HEK293 (cell line): ENCODE results near the gene MSMO1.

Source experiments
- ATF2 ChIP-seq: fragments of 450-650 bp; formaldehyde crosslinking; IDR thresholded peaks from 2 replicates; pipeline ENCODE4 v1.5.1; 2016; ENCODE audit warnings: missing biosample characterization, missing genetic modification characterization, low read depth
- GLI4 ChIP-seq: fragments of 450-650 bp; formaldehyde crosslinking; IDR thresholded peaks from 2 replicates; pipeline ENCODE4 v1.5.1; 2016; ENCODE audit warnings: missing biosample characterization, missing genetic modification characterization
- GLIS1 ChIP-seq: fragments of 450-650 bp; formaldehyde crosslinking; IDR thresholded peaks from 2 replicates; pipeline ENCODE4 v1.5.1; 2016; ENCODE audit warnings: missing biosample characterization, missing genetic modification characterization
- GLIS2 ChIP-seq: fragments of 450-650 bp; formaldehyde crosslinking; IDR thresholded peaks from 2 replicates; pipeline ENCODE4 v1.5.1; 2016; ENCODE audit warnings: missing biosample characterization, missing genetic modification characterization
- HOXA7 ChIP-seq: sonication (generic); formaldehyde crosslinking; IDR thresholded peaks from 2 replicates; pipeline ENCODE4 v1.8.1; 2022; ENCODE audit warnings: missing genetic modification reagents, borderline replicate concordance
- KLF7 ChIP-seq: fragments of 450-650 bp; formaldehyde crosslinking; IDR thresholded peaks from 2 replicates; pipeline ENCODE4 v1.5.1; 2016; ENCODE audit warnings: missing biosample characterization, missing genetic modification characterization, borderline replicate concordance
- MEIS1 ChIP-seq: sonication (generic); formaldehyde crosslinking; IDR thresholded peaks from 2 replicates; pipeline ENCODE4 v1.8.1; 2022; ENCODE audit warnings: missing genetic modification reagents, mild to moderate bottlenecking, borderline replicate concordance
- RBAK ChIP-seq: fragments of 450-650 bp; formaldehyde crosslinking; IDR thresholded peaks from 2 replicates; pipeline ENCODE4 v1.5.1; 2016; ENCODE audit warnings: missing biosample characterization, missing genetic modification characterization
- SCRT2 ChIP-seq: fragments of 450-650 bp; formaldehyde crosslinking; IDR thresholded peaks from 2 replicates; pipeline ENCODE4 v1.5.1; 2016; ENCODE audit warnings: missing biosample characterization, missing genetic modification characterization
- SP3 ChIP-seq: fragments of 450-650 bp; formaldehyde crosslinking; IDR thresholded peaks from 2 replicates; pipeline ENCODE4 v1.5.1; 2016; ENCODE audit warnings: missing biosample characterization, missing genetic modification characterization
- TCF7L2 ChIP-seq: IDR thresholded peaks from 2 replicates; pipeline ENCODE4 v1.6.1; 2011; ENCODE audit warnings: low read depth, mild to moderate bottlenecking, inconsistent platforms, low read length, moderate library complexity, borderline replicate concordance
- YY2 ChIP-seq: fragments of 450-650 bp; formaldehyde crosslinking; IDR thresholded peaks from 2 replicates; pipeline ENCODE4 v1.5.1; 2016; ENCODE audit warnings: missing biosample characterization, missing genetic modification characterization
- ZBTB10 ChIP-seq: fragments of 450-650 bp; formaldehyde crosslinking; IDR thresholded peaks from 2 replicates; pipeline ENCODE4 v1.5.1; 2016; ENCODE audit warnings: missing biosample characterization, missing genetic modification characterization
- ZBTB20 ChIP-seq: fragments of 450-650 bp; formaldehyde crosslinking; IDR thresholded peaks from 2 replicates; pipeline ENCODE4 v1.5.1; 2016; ENCODE audit warnings: missing biosample characterization, missing genetic modification characterization
- ZBTB7A ChIP-seq: fragments of 450-650 bp; formaldehyde crosslinking; IDR thresholded peaks from 2 replicates; pipeline ENCODE4 v1.5.1; 2016; ENCODE audit warnings: low read depth, missing biosample characterization, missing genetic modification characterization
- ZFHX2 ChIP-seq: fragments of 450-650 bp; formaldehyde crosslinking; conservative IDR thresholded peaks from 2 replicates; pipeline ENCODE4 v1.5.1; 2016; ENCODE audit warnings: missing biosample characterization, missing genetic modification characterization
- ZNF133 ChIP-seq: fragments of 450-650 bp; formaldehyde crosslinking; IDR thresholded peaks from 2 replicates; pipeline ENCODE4 v1.5.1; 2016; ENCODE audit warnings: missing biosample characterization, missing genetic modification characterization
- ZNF157 ChIP-seq: fragments of 450-650 bp; formaldehyde crosslinking; IDR thresholded peaks from 2 replicates; pipeline ENCODE4 v1.5.1; 2016; ENCODE audit warnings: missing biosample characterization, missing genetic modification characterization
- ZNF184 ChIP-seq: fragments of 450-650 bp; IDR thresholded peaks from 2 replicates; pipeline ENCODE4 v1.5.1; 2018; ENCODE audit warnings: missing biosample characterization, mild to moderate bottlenecking, missing genetic modification characterization
- ZNF302 ChIP-seq: fragments of 450-650 bp; formaldehyde crosslinking; IDR thresholded peaks from 2 replicates; pipeline ENCODE4 v1.5.1; 2016; ENCODE audit warnings: missing biosample characterization, missing genetic modification characterization, low read depth
- ZNF416 ChIP-seq: fragments of 450-650 bp; formaldehyde crosslinking; IDR thresholded peaks from 2 replicates; pipeline ENCODE4 v1.5.1; 2016; ENCODE audit warnings: missing biosample characterization, missing genetic modification characterization
- ZNF449 ChIP-seq: fragments of 450-650 bp; formaldehyde crosslinking; IDR thresholded peaks from 2 replicates; pipeline ENCODE4 v1.5.1; 2017; ENCODE audit warnings: missing biosample characterization, mild to moderate bottlenecking, missing genetic modification characterization, moderate library complexity
- ZNF529 ChIP-seq: fragments of 450-650 bp; formaldehyde crosslinking; IDR thresholded peaks from 2 replicates; pipeline ENCODE4 v1.5.1; 2017; ENCODE audit warnings: missing genetic modification characterization, missing biosample characterization; ENCODE audit not compliant: insufficient replicate concordance
- ZNF555 ChIP-seq: fragments of 450-650 bp; formaldehyde crosslinking; conservative IDR thresholded peaks from 2 replicates; pipeline ENCODE4 v1.5.1; 2017; ENCODE audit warnings: missing biosample characterization, mild to moderate bottlenecking, missing genetic modification characterization, inconsistent platforms
- ZNF623 ChIP-seq: fragments of 450-650 bp; formaldehyde crosslinking; IDR thresholded peaks from 2 replicates; pipeline ENCODE4 v1.5.1; 2016; ENCODE audit warnings: missing biosample characterization, missing genetic modification characterization
- ZNF660 ChIP-seq: fragments of 450-650 bp; IDR thresholded peaks from 2 replicates; pipeline ENCODE4 v1.5.1; 2018; ENCODE audit warnings: missing biosample characterization, mild to moderate bottlenecking, missing genetic modification characterization
- ZNF664 ChIP-seq: fragments of 450-650 bp; formaldehyde crosslinking; IDR thresholded peaks from 2 replicates; pipeline ENCODE4 v1.5.1; 2016; ENCODE audit warnings: missing biosample characterization, missing genetic modification characterization
- ZNF677 ChIP-seq: fragments of 450-650 bp; IDR thresholded peaks from 2 replicates; pipeline ENCODE4 v1.5.0; 2018; ENCODE audit warnings: missing biosample characterization, mild to moderate bottlenecking, missing genetic modification characterization, moderate library complexity
- ZNF791 ChIP-seq: fragments of 450-650 bp; formaldehyde crosslinking; IDR thresholded peaks from 2 replicates; pipeline ENCODE4 v1.5.1; 2016; ENCODE audit warnings: missing biosample characterization, missing genetic modification characterization
- TF ChIP-seq, protein P1 (sequence below): fragments of 450-650 bp; IDR thresholded peaks from 2 replicates; pipeline ENCODE4 v1.5.1; 2018; ENCODE audit warnings: missing biosample characterization, missing genetic modification characterization
- TF ChIP-seq, protein P2 (sequence below): fragments of 450-650 bp; formaldehyde crosslinking; optimal IDR thresholded peaks from 2 replicates; pipeline ENCODE3; 2016; ENCODE audit warnings: missing biosample characterization, mild to moderate bottlenecking, missing genetic modification characterization

MSMO1 gene

DNA sequence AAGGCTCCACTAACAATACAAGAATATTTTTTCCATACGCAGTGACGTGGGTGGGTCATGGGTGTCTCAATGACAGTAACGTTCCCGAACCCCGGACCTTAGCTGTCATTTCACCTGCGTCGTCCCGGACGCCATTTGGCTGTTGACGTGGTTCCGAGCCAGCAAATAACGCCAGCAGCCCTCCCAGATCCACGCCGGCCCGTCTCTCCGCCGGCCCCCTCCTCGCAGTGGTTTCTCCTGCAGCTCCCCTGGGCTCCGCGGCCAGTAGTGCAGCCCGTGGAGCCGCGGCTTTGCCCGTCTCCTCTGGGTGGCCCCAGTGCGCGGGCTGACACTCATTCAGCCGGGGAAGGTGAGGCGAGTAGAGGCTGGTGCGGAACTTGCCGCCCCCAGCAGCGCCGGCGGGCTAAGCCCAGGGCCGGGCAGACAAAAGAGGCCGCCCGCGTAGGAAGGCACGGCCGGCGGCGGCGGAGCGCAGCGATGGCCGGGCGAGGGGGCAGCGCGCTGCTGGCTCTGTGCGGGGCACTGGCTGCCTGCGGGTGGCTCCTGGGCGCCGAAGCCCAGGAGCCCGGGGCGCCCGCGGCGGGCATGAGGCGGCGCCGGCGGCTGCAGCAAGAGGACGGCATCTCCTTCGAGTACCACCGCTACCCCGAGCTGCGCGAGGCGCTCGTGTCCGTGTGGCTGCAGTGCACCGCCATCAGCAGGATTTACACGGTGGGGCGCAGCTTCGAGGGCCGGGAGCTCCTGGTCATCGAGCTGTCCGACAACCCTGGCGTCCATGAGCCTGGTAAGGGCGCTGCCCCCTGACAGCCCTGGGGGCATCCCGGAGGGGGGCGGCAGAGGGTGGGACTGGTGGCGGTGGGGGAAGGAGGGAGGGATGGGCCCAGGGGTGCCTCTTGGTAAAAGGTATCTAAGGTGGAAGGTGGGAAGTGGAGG lies 51.5 kb downstream of the MSMO1 start, which contains the start of gene CPE (continued):
- TF ChIP-seq ZBTB20 (tag by site-specific recombination): peak; percentile 85
- peak; percentile 81 for TF ChIP-seq GLIS2 (tag by site-specific recombination)
- TF ChIP-seq, protein P1, sequence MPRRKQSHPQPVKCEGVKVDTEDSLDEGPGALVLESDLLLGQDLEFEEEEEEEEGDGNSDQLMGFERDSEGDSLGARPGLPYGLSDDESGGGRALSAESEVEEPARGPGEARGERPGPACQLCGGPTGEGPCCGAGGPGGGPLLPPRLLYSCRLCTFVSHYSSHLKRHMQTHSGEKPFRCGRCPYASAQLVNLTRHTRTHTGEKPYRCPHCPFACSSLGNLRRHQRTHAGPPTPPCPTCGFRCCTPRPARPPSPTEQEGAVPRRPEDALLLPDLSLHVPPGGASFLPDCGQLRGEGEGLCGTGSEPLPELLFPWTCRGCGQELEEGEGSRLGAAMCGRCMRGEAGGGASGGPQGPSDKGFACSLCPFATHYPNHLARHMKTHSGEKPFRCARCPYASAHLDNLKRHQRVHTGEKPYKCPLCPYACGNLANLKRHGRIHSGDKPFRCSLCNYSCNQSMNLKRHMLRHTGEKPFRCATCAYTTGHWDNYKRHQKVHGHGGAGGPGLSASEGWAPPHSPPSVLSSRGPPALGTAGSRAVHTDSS (tag by site-specific recombination): no peak
- TF ChIP-seq HOXA7 (CRISPR knock-in tag): no peak
- no peak for TF ChIP-seq TCF7L2
- no peak for TF ChIP-seq ZNF184 (tag by site-specific recombination)
- 0 out of 2 replicates have a peak, but pooled peaks have one; percentile 19 for TF ChIP-seq ZNF449 (tag by site-specific recombination)
- TF ChIP-seq ZNF555 (tag by site-specific recombination): no peak
- TF ChIP-seq, protein P2, sequence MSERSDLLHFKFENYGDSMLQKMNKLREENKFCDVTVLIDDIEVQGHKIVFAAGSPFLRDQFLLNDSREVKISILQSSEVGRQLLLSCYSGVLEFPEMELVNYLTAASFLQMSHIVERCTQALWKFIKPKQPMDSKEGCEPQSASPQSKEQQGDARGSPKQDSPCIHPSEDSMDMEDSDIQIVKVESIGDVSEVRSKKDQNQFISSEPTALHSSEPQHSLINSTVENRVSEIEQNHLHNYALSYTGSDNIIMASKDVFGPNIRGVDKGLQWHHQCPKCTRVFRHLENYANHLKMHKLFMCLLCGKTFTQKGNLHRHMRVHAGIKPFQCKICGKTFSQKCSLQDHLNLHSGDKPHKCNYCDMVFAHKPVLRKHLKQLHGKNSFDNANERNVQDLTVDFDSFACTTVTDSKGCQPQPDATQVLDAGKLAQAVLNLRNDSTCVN (tag by site-specific recombination): peak; percentile 61
- TF ChIP-seq ZNF664: no peak
- TF ChIP-seq ATF2 (tag by site-specific recombination): no peak
- no peak for TF ChIP-seq RBAK
- no peak for TF ChIP-seq ZNF677 (tag by site-specific recombination)
- no peak for TF ChIP-seq SP3 (tag by site-specific recombination)
- no peak for TF ChIP-seq ZBTB10 (tag by site-specific recombination)
- TF ChIP-seq ZNF791 (tag by site-specific recombination): no peak
- 0 out of 2 replicates have a peak, but pooled peaks have one; percentile 15 for TF ChIP-seq YY2
- peak; percentile 70 for TF ChIP-seq GLIS1
- no peak for TF ChIP-seq ZNF529 (tag by site-specific recombination)
- no peak for TF ChIP-seq KLF7 (tag by site-specific recombination)
- no peak for TF ChIP-seq ZBTB7A (tag by site-specific recombination)
- TF ChIP-seq ZNF416 (tag by site-specific recombination): no peak
- TF ChIP-seq GLI4 (tag by site-specific recombination): no peak
- TF ChIP-seq SCRT2 (tag by site-specific recombination): no peak
- TF ChIP-seq ZFHX2 (tag by site-specific recombination): peak; percentile 65
- TF ChIP-seq MEIS1 (CRISPR knock-in tag): no peak
- TF ChIP-seq ZNF133 (tag by site-specific recombination): no peak
- no peak for TF ChIP-seq ZNF157
- TF ChIP-seq ZNF623 (tag by site-specific recombination): no peak
- TF ChIP-seq ZNF302 (tag by site-specific recombination): no peak
- peak; percentile 79 for TF ChIP-seq ZNF660 (tag by site-specific recombination)
